OCI-LY7 (cell line): ENCODE measurements around the gene VPS13D. TPM values are rescaled to one million over a fixed set of nuclear protein-coding genes. Genes with fewer than 3 reads are reported as not detected.

Source experiments
- BruUV-seq: library from RNA; stranded (reverse); fragments of 400-500 nt; replicated peaks from 2 replicates; lab custom pipeline; 2021; lab: Mats Ljungman, UMichigan
- CTCF ChIA-PET: fragments of 300-600 bp; sonication (Branson Sonifier 250); formaldehyde crosslinking; loops from one replicate; lab custom pipeline; 2022; ENCODE audit warnings: antibody characterized with exemption; ENCODE audit not compliant: unreplicated experiment; lab: Charles Lee
- POLR2A ChIA-PET: fragments of 300-600 bp; sonication (Branson Sonifier 250); formaldehyde crosslinking; loops from one replicate; lab custom pipeline; 2022; ENCODE audit warnings: antibody characterized with exemption; lab: Charles Lee
- DNase-seq: peaks from one replicate; pipeline ENCODE4 v3.0.0-alpha.2; 2015; ENCODE audit warnings: low spot score
- H2AFZ ChIP-seq: fragments of 200-600 bp; sonication (generic), shearing (Covaris generic); 2 replicates; pipeline ENCODE4 v1.6.1; 2014; ENCODE audit warnings: mild to moderate bottlenecking, antibody characterized with exemption, low read length, moderate library complexity
- H3K27ac ChIP-seq: fragments of 200-600 bp; sonication (generic); 2 replicates; pipeline ENCODE4 v1.5.1; 2014; ENCODE audit warnings: mixed run types, low read depth, mild to moderate bottlenecking, moderate library complexity, low read length, inconsistent platforms; ENCODE audit not compliant: poor library complexity, severe bottlenecking
- H3K36me3 ChIP-seq: fragments of 200-600 bp; sonication (generic); 2 replicates; pipeline ENCODE4 v1.6.1; 2014; ENCODE audit warnings: mild to moderate bottlenecking, antibody characterized with exemption, low read length, moderate library complexity, mixed read lengths; ENCODE audit not compliant: insufficient read depth
- H3K4me1 ChIP-seq: fragments of 200-600 bp; sonication (generic); 2 replicates; pipeline ENCODE4 v1.5.1; 2014; ENCODE audit warnings: mild to moderate bottlenecking, low read length; ENCODE audit not compliant: insufficient read depth, poor library complexity, severe bottlenecking
- H3K4me2 ChIP-seq: fragments of 200-600 bp; sonication (generic); 2 replicates; pipeline ENCODE4 v1.6.1; 2014; ENCODE audit warnings: mild to moderate bottlenecking, low read length
- H3K4me3 ChIP-seq: fragments of 200-600 bp; sonication (generic); 2 replicates; pipeline ENCODE4 v1.5.1; 2014; ENCODE audit warnings: mild to moderate bottlenecking, low read depth, low read length; ENCODE audit not compliant: poor library complexity, severe bottlenecking
- H3K79me2 ChIP-seq: fragments of 200-600 bp; sonication (generic); 2 replicates; pipeline ENCODE4 v1.6.1; 2016; ENCODE audit warnings: low read depth, mild to moderate bottlenecking, low read length, moderate library complexity, mixed read lengths; ENCODE audit not compliant: insufficient read depth
- H3K9me2 ChIP-seq: fragments of 200-600 bp; sonication (generic); 2 replicates; pipeline ENCODE4 v1.6.1; 2016; ENCODE audit warnings: mild to moderate bottlenecking, low read length, mixed read lengths; ENCODE audit not compliant: insufficient read depth
- H3K9me3 ChIP-seq: fragments of 200-600 bp; sonication (generic); 2 replicates; pipeline ENCODE4 v1.6.1; 2014; ENCODE audit warnings: mild to moderate bottlenecking, mixed run types, low read length, mixed read lengths
- H4K20me1 ChIP-seq: fragments of 200-600 bp; sonication (generic); 2 replicates; pipeline ENCODE4 v1.6.1; 2014; ENCODE audit warnings: mild to moderate bottlenecking, antibody characterized with exemption, low read length, moderate library complexity, mixed read lengths; ENCODE audit not compliant: insufficient read depth
- EZH2phosphoT487 ChIP-seq: fragments of 200-600 bp; sonication (generic); IDR thresholded peaks from 2 replicates; pipeline ENCODE4 v1.6.1; 2018; ENCODE audit warnings: low read depth, borderline replicate concordance, mild to moderate bottlenecking, mixed run types, antibody characterized with exemption, low read length, moderate library complexity, mixed read lengths
- intact Hi-C: fragments of 100-400 bp; cut with micrococcal nuclease; formaldehyde crosslinking; loops from one replicate; pipeline ENCODE4 v1.10.0; 2022; ENCODE audit not compliant: unreplicated experiment
- total RNA-seq, 2 experiments: library from RNA; depleted of rRNA in 1 of 2; stranded (reverse); fragments of >200 nt in 1 of 2; shearing (Covaris generic) in 1 of 2; gene quantifications; 2 replicates each; pipeline ENCODE4 v1.2.3, GENCODE V29; 2014 to 2022
- TF ChIP-seq, protein P1 (sequence below): fragments of 200-600 bp; sonication (generic); conservative IDR thresholded peaks from 2 replicates; pipeline ENCODE4 v1.5.1; 2014; ENCODE audit warnings: mild to moderate bottlenecking, antibody characterized with exemption, low read length, moderate library complexity, mixed read lengths

The VPS13D gene
- total RNA-seq, 2 experiments from 2014 or later: 23.9 to 39.2 TPM

DNA sequence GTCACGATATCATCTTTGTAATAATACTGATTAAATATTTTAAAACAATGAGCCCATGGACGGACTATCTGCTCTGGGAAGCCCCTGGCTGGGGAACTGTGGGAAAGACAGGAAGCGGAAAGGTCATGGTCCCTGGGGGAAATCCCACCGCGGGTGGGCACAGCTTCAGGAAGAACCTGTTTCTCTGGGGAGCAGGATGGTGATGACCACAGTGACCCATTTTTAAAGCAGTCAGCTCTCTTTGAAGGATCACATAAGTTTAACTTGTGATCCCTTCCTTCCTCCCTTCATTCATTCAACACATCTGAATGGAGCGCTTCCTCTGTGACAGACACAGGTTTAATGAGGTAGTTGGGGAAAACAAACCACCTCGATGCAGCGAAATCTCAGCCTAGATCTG is 315.2 kb downstream of the VPS13D start:
- H3K4me3 ChIP-seq: no peak overlapping the region
- no peak for DNase-seq
- TF ChIP-seq, protein P1, sequence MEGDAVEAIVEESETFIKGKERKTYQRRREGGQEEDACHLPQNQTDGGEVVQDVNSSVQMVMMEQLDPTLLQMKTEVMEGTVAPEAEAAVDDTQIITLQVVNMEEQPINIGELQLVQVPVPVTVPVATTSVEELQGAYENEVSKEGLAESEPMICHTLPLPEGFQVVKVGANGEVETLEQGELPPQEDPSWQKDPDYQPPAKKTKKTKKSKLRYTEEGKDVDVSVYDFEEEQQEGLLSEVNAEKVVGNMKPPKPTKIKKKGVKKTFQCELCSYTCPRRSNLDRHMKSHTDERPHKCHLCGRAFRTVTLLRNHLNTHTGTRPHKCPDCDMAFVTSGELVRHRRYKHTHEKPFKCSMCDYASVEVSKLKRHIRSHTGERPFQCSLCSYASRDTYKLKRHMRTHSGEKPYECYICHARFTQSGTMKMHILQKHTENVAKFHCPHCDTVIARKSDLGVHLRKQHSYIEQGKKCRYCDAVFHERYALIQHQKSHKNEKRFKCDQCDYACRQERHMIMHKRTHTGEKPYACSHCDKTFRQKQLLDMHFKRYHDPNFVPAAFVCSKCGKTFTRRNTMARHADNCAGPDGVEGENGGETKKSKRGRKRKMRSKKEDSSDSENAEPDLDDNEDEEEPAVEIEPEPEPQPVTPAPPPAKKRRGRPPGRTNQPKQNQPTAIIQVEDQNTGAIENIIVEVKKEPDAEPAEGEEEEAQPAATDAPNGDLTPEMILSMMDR: no peak
- no peak for TF ChIP-seq EZH2phosphoT487
- H3K9me3 ChIP-seq: no peaks in the 10 kb centered on the region
- no peaks in the 10 kb centered on the region for H3K79me2 ChIP-seq
- intact Hi-C loops: no loop called here
- no peaks in the 10 kb centered on the region for H3K4me1 ChIP-seq
- H3K4me2 ChIP-seq: no peak overlapping the region
- POLR2A ChIA-PET: no interaction called here
- no peak overlapping the region for H3K27ac ChIP-seq
- H3K9me2 ChIP-seq: no peaks in the 10 kb centered on the region
- no TSS peak for BruUV-seq
- no peaks in the 10 kb centered on the region for H3K36me3 ChIP-seq
- CTCF ChIA-PET: no interaction called here
- H4K20me1 ChIP-seq: no peaks in the 10 kb centered on the region
- H2AFZ ChIP-seq: no peak overlapping the region

DNA sequence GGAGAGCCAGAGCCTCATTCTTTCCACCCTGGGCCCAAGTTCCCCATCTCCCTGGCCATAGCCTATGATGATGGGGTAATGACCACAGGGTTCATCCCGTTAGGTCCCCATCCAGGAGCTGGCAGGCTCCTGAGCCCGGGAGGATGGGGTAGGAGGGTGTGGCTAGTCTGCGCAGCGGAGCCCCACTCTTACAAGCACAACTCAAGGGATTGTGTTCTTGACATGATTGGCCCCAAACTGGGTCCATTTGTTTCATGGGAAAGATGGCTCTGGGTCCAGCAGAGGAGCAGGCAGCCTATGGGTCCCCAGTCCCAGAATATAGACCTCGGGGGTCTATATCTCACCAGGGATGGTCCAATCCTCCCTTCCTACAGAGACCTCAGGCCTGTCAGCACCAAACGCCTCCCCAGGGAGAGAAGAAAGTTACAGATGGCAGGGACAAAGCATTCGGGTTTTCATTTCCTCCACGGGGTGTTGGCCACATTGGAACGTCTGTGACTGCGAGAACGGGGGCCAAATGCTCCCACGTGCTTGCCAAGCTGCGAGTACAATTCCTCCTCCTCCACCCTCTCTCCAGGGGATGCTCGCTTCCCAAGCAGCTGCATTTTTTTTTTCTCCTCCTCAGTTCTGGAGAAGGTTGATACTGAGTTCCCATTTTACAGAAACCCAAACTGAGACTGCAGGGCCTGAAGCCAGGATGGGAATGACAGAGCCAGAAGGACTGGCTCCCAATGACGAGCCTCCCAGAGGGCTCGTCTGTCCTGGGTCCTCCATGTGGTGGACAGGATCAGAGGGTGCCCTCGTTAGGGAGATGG is 317.1 kb downstream of the VPS13D start:
- no peaks in the 10 kb centered on the region for H3K4me1 ChIP-seq
- TF ChIP-seq, protein P1: no peak
- TF ChIP-seq EZH2phosphoT487: no peak
- H3K79me2 ChIP-seq: no peaks in the 10 kb centered on the region
- H3K36me3 ChIP-seq: no peaks in the 10 kb centered on the region
- no TSS peak for BruUV-seq
- H3K27ac ChIP-seq: no peak overlapping the region
- ChIA-PET CTCF (no interaction called here), POLR2A (interaction anchor here (0.6 kb wide), 1 partner anchor 36 kb away, joined by 4 read pairs; no protein-coding TSS in a partner anchor)
- no peak overlapping the region for H2AFZ ChIP-seq
- H4K20me1 ChIP-seq: no peaks in the 10 kb centered on the region
- H3K9me3 ChIP-seq: no peaks in the 10 kb centered on the region
- intact Hi-C loops: no loop called here
- no peak overlapping the region for H3K4me3 ChIP-seq
- H3K4me2 ChIP-seq: no peak overlapping the region
- no peak for DNase-seq
- no peaks in the 10 kb centered on the region for H3K9me2 ChIP-seq

DNA sequence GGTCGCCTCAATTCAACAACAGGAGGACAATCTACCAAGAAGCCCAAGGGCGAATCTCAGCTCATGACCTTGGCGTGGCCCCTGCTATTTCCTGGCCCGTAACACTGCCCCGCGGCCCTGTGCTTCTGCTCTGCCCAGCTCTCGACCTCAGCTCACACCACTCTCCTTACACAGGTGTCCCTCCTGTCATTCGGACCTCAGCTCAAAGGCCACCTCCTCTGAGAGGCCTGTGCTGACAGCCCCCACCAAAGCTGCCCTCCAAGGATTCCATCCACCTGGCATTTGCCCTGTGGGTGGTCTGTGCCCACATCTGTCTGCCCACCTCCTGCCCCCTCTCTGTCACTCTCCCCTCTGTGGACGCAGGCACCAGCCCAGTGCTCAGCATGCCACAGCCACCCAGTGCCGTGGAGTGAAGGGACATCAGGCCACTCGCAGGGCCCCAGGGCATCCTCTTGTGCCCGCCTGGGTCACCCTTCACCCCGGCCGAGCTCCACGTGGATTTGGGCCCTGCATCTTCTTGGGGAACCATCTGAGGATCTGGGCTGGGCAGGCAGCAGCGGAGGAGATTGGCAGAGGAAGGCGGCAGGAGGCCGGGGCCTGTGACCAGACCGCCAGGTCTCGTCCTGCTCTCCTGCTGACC is 317.9 kb downstream of the VPS13D start:
- CTCF ChIA-PET: no interaction called here
- TF ChIP-seq EZH2phosphoT487: no peak
- TF ChIP-seq, protein P1: no peak

More for the DNA sequence above, 317.9 kb downstream of the VPS13D start:
- intact Hi-C loops: no loop called here
- Histone ChIP-seq H3K36me3 (no peaks in the 10 kb centered on the region), H2AFZ (no peak overlapping the region), H3K79me2 (no peaks in the 10 kb centered on the region), H3K27ac (no peak overlapping the region), H3K4me1 (no peaks in the 10 kb centered on the region), H3K9me2 (no peaks in the 10 kb centered on the region), H3K4me3 (no peak overlapping the region), H3K9me3 (no peaks in the 10 kb centered on the region), H3K4me2 (no peak overlapping the region), H4K20me1 (no peaks in the 10 kb centered on the region)
- BruUV-seq: no TSS peak
- POLR2A ChIA-PET: no interaction called here
- no peak for DNase-seq
